Dendritic cell treated with granulocyte-macrophage colony-stimulating factor and Interleukin-4, amounts not matched to agents 40 ng/mL and 50 ng/mL, for 4 days (primary cell): ENCODE measurements around the gene KLKB1.

ENCODE experiments used
- H3K27ac Mint-ChIP-seq: one replicate; pipeline ENCODE4 v1.8.0; 2022; ENCODE audit warnings: mild to moderate bottlenecking, mixed read lengths
- H3K27me3 Mint-ChIP-seq: one replicate; pipeline ENCODE4 v1.8.0; 2022; ENCODE audit warnings: mild to moderate bottlenecking, mixed read lengths
- H3K36me3 Mint-ChIP-seq: one replicate; pipeline ENCODE4 v1.8.0; 2022; ENCODE audit warnings: low read depth, mixed read lengths
- H3K4me1 Mint-ChIP-seq: one replicate; pipeline ENCODE4 v1.8.0; 2022; ENCODE audit warnings: low read depth, mixed read lengths
- H3K4me3 Mint-ChIP-seq: one replicate; pipeline ENCODE4 v1.8.0; 2022; ENCODE audit warnings: mild to moderate bottlenecking, moderate library complexity, mixed read lengths
- H3K9me3 Mint-ChIP-seq: one replicate; pipeline ENCODE4 v1.8.0; 2022; ENCODE audit warnings: mixed read lengths
- intact Hi-C: fragments of 100-400 bp; cut with micrococcal nuclease; formaldehyde crosslinking; loops from one replicate; pipeline ENCODE4 v1.15.0; 2022

The KLKB1 gene

GRCh38 chr4:186204103-186204559 is 23.2 kb upstream of the KLKB1 start:
- H3K4me3 Mint-ChIP-seq = peak overlapping the region; percentile 44
- peaks cover 15% of the 10 kb centered on the region for H3K36me3 Mint-ChIP-seq
- H3K27me3 Mint-ChIP-seq = no peaks in the 10 kb centered on the region
- intact Hi-C loops = no loop called here
- peaks cover 19% of the 10 kb centered on the region for H3K9me3 Mint-ChIP-seq
- H3K4me1 Mint-ChIP-seq = peaks cover 8% of the 10 kb centered on the region
- no peak overlapping the region for H3K27ac Mint-ChIP-seq

GRCh38 chr4:186204686-186205085 is 22.6 kb upstream of the KLKB1 start:
- Mint-ChIP-seq H3K27ac (no peak overlapping the region), H3K27me3 (no peaks in the 10 kb centered on the region), H3K4me3 (peak overlapping the region; percentile 44), H3K36me3 (peaks cover 20% of the 10 kb centered on the region), H3K4me1 (peaks cover 8% of the 10 kb centered on the region), H3K9me3 (peaks cover 24% of the 10 kb centered on the region)
- intact Hi-C loops = no loop called here

GRCh38 chr4:186205156-186205555 is 22.2 kb upstream of the KLKB1 start:
- Mint-ChIP-seq H3K4me3 (no peak overlapping the region), H3K27ac (no peak overlapping the region), H3K27me3 (no peaks in the 10 kb centered on the region)

GRCh38 chr4:186216465-186217024 is 10.8 kb upstream of the KLKB1 start:
- no peak overlapping the region for H3K27ac Mint-ChIP-seq
- no peaks in the 10 kb centered on the region for H3K4me1 Mint-ChIP-seq

More at GRCh38 chr4:186205156-186205555, 22.2 kb upstream of the KLKB1 start:
- peaks cover 8% of the 10 kb centered on the region for H3K4me1 Mint-ChIP-seq
- intact Hi-C loops = no loop called here
- peaks cover 23% of the 10 kb centered on the region for H3K36me3 Mint-ChIP-seq
- peaks cover 27% of the 10 kb centered on the region for H3K9me3 Mint-ChIP-seq

GRCh38 chr4:186217733-186218293 is 9.5 kb upstream of the KLKB1 start:
- H3K4me1 Mint-ChIP-seq = no peaks in the 10 kb centered on the region
- H3K27ac Mint-ChIP-seq = no peak overlapping the region
- no peaks in the 10 kb centered on the region for H3K9me3 Mint-ChIP-seq
- intact Hi-C loops = no loop called here
- H3K4me3 Mint-ChIP-seq = no peak overlapping the region
- H3K36me3 Mint-ChIP-seq = no peaks in the 10 kb centered on the region
- no peaks in the 10 kb centered on the region for H3K27me3 Mint-ChIP-seq

More at GRCh38 chr4:186216465-186217024, 10.8 kb upstream of the KLKB1 start:
- no peaks in the 10 kb centered on the region for H3K36me3 Mint-ChIP-seq
- H3K9me3 Mint-ChIP-seq = no peaks in the 10 kb centered on the region
- intact Hi-C loops = no loop called here
- H3K27me3 Mint-ChIP-seq = no peaks in the 10 kb centered on the region
- no peak overlapping the region for H3K4me3 Mint-ChIP-seq

GRCh38 chr4:186221624-186222023 is 5.7 kb upstream of the KLKB1 start:
- no peak overlapping the region for H3K27ac Mint-ChIP-seq
- no peaks in the 10 kb centered on the region for H3K36me3 Mint-ChIP-seq
- no peak overlapping the region for H3K4me3 Mint-ChIP-seq
- no peaks in the 10 kb centered on the region for H3K27me3 Mint-ChIP-seq
- intact Hi-C loops = no loop called here
- H3K4me1 Mint-ChIP-seq = no peaks in the 10 kb centered on the region
- peaks cover 18% of the 10 kb centered on the region for H3K9me3 Mint-ChIP-seq

GRCh38 chr4:186225848-186226247 is 1.5 kb upstream of the KLKB1 start:
- no peak overlapping the region for H3K4me3 Mint-ChIP-seq
- intact Hi-C loops = no loop called here
- H3K36me3 Mint-ChIP-seq = no peaks in the 10 kb centered on the region
- peaks cover 26% of the 10 kb centered on the region for H3K9me3 Mint-ChIP-seq
- H3K27me3 Mint-ChIP-seq = no peaks in the 10 kb centered on the region
- H3K4me1 Mint-ChIP-seq = no peaks in the 10 kb centered on the region
- no peak overlapping the region for H3K27ac Mint-ChIP-seq

- H3K9me3 Mint-ChIP-seq = peaks cover 26% of the 10 kb centered on the region
- H3K27me3 Mint-ChIP-seq = no peaks in the 10 kb centered on the region
- H3K36me3 Mint-ChIP-seq = no peaks in the 10 kb centered on the region
- no peak overlapping the region for H3K4me3 Mint-ChIP-seq
- intact Hi-C loops = no loop called here
- H3K4me1 Mint-ChIP-seq = no peaks in the 10 kb centered on the region
- H3K27ac Mint-ChIP-seq = no peak overlapping the region
Measured at GRCh38 chr4:186226521-186227189, 652 bp upstream of the KLKB1 start.

- Mint-ChIP-seq H3K27ac (no peak overlapping the region), H3K27me3 (no peaks in the 10 kb centered on the region), H3K4me1 (no peaks in the 10 kb centered on the region), H3K4me3 (no peak overlapping the region), H3K36me3 (no peaks in the 10 kb centered on the region), H3K9me3 (peaks cover 26% of the 10 kb centered on the region)
- intact Hi-C loops = no loop called here
Measured at GRCh38 chr4:186227744-186228513, 622 bp downstream of the KLKB1 start.

GRCh38 chr4:186228514-186228894 is 1.2 kb downstream of the KLKB1 start:
- peaks cover 26% of the 10 kb centered on the region for H3K9me3 Mint-ChIP-seq
- no peaks in the 10 kb centered on the region for H3K36me3 Mint-ChIP-seq
- H3K4me3 Mint-ChIP-seq = no peak overlapping the region
- no peak overlapping the region for H3K27ac Mint-ChIP-seq
- intact Hi-C loops = no loop called here
- no peaks in the 10 kb centered on the region for H3K4me1 Mint-ChIP-seq
- no peaks in the 10 kb centered on the region for H3K27me3 Mint-ChIP-seq

GRCh38 chr4:186234367-186234766 is 7.1 kb downstream of the KLKB1 start:
- H3K4me1 Mint-ChIP-seq = no peaks in the 10 kb centered on the region
- intact Hi-C loops = no loop called here
- H3K4me3 Mint-ChIP-seq = no peak overlapping the region
- H3K27ac Mint-ChIP-seq = no peak overlapping the region
- H3K27me3 Mint-ChIP-seq = no peaks in the 10 kb centered on the region
- no peaks in the 10 kb centered on the region for H3K36me3 Mint-ChIP-seq
- peaks cover 8% of the 10 kb centered on the region for H3K9me3 Mint-ChIP-seq

GRCh38 chr4:186236126-186236525 is 8.8 kb downstream of the KLKB1 start:
- no peaks in the 10 kb centered on the region for H3K36me3 Mint-ChIP-seq
- peaks cover 8% of the 10 kb centered on the region for H3K9me3 Mint-ChIP-seq
- H3K27me3 Mint-ChIP-seq = no peaks in the 10 kb centered on the region
- no peak overlapping the region for H3K4me3 Mint-ChIP-seq
- no peak overlapping the region for H3K27ac Mint-ChIP-seq
- intact Hi-C loops = no loop called here
- H3K4me1 Mint-ChIP-seq = no peaks in the 10 kb centered on the region

- Mint-ChIP-seq H3K4me1 (no peaks in the 10 kb centered on the region), H3K27me3 (no peaks in the 10 kb centered on the region), H3K4me3 (no peak overlapping the region), H3K27ac (no peak overlapping the region), H3K9me3 (peaks cover 8% of the 10 kb centered on the region), H3K36me3 (no peaks in the 10 kb centered on the region)
- intact Hi-C loops = no loop called here
Measured at GRCh38 chr4:186240452-186240847, 13.1 kb downstream of the KLKB1 start.

GRCh38 chr4:186240848-186241491 is 13.7 kb downstream of the KLKB1 start:
- no peaks in the 10 kb centered on the region for H3K4me1 Mint-ChIP-seq

More at GRCh38 chr4:186240848-186241491, 13.7 kb downstream of the KLKB1 start:
- H3K27me3 Mint-ChIP-seq = no peaks in the 10 kb centered on the region
- H3K4me3 Mint-ChIP-seq = no peak overlapping the region
- no peaks in the 10 kb centered on the region for H3K36me3 Mint-ChIP-seq
- H3K9me3 Mint-ChIP-seq = peaks cover 8% of the 10 kb centered on the region
- intact Hi-C loops = no loop called here
- no peak overlapping the region for H3K27ac Mint-ChIP-seq
